Endometrial microvascular endothelial cells (primary cell): ENCODE data around the gene HS1BP3. TPM values are rescaled to one million over a fixed set of nuclear protein-coding genes. Genes with fewer than 3 reads are reported as not detected.

Experiments
- in situ Hi-C: cut with HindIII; loops from 2 replicates; pipeline ENCODE4 v1.10.0; 2017; ENCODE audit warnings: low sequenced_read_pairs, low pct_unique_long_range_greater_than_20kb; ENCODE audit errors: inconsistent ontology term
- total RNA-seq: library from RNA; depleted of rRNA; stranded (reverse); fragments of >200 nt; gene quantifications from one replicate; pipeline ENCODE4 v1.2.3, GENCODE V29; 2015; ENCODE audit errors: inconsistent ontology term

The HS1BP3 gene
- total RNA-seq, 1 donor from 2014 or later: 22.0 TPM

DNA sequence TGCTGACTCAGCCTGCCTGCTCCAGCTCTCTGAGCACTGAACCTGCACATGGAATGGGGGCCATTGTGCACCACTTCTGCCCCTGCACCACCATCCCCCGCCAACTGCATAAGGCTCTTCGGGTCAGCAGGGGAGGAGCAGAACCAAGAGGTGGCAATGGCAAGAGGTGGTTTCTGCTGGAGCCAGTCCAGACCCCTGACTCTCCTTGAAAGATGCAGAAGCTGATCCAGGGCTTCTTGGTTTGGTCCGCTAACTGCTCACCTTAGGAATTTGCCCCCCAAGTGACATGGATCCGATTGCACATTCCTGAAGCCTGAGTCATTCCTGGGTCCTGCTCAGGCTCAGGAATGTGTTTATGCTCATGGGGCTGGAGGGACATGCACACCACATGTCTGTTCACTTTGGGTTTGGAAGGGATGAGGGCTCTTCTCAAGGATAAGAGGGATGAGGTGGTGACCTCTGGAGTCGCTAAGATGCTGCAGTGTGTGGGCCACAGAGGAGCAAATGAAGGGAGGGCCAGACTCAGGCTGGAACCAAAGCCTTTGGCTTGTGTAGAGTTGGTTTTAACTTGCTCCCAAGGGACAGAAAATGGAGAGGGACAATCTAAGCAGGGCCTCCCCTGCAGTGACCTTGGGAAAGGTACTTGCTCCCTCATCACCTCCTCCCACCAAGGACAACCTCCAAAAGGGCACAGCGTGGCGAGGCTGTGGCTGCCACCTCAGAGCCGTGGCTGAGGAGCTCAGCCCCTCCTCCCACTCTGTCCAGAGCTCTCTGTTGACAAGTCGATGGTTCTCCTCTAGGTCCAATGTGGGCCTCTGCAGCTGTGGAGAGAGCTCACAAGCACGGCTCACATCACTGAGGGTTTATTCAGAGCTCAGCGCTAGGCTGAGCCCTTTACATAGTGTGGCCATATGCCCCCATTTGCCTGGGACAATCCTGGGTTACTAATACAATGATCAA lies 66.2 kb downstream of the HS1BP3 start:
- in situ Hi-C loops: no loop called here

DNA sequence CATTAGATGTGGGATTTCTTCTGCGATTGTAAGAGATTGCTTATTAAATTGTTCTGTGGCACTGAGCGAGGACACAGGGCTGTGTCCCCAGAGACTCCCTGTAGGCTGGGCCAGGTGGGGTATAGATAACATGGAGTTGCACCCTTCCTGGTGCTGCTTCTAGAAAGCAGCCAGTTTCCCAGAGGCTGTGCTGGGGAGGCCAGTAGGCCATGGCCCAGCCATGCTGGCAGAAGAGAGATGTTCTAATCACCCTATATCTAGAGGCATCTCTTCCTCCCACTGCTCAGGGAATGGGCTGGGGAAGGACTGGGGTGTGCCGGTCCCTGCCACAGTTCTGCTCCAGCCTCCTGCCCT lies 66.9 kb downstream of the HS1BP3 start:
- in situ Hi-C loops: no loop called here

DNA sequence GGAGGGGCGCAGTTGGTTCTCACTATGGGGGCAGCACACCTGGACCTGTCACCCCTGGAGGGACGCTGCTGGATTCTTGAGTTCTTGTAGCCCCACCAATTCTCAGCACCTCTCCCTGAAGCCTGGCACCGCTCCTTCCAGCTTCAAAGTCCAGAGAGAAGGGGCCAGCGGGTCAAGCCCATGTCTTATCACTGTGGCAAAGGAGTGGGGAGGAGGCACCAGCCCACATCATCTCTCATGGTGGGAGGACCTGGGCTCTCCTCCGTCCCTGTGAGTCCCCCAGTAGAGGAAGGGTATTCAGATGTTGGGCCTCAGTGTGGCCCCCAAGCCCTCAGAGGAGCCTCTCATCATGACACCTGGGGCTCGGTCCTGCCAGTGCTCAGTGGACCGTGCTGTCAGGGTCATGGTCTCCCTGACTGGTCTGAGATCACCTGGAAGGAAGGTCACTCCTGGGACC lies 67.4 kb downstream of the HS1BP3 start:
- in situ Hi-C loops: no loop called here

DNA sequence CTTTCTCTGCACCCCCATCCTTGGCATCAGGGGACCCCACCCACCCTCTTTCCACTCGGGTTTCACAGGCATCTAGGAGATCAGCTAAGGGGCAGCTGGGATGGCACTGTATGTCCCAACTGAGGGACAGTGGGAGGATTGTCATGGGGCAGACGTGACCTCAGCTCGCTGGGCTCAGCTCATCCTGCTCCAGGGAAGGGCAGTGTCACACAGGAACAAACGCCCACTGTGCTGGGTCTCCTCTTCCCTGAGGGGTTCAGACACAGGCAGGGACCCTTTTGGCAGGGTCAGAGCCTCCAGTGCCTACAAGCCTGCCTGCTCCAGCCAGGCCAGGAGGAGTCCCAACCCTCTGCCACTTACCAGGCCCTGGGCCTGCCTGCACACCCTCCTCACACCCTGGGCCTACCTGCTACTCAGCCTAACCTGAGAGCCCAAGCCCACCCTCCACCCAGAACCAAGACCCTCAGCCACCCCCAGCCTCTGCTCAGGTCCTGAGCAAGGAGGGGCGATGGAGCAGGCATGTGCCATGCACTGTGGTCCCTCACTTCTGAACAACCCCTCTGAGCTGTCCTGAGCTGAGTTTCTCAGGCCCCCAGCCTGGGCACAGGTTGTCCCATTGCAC lies 68.2 kb downstream of the HS1BP3 start:
- in situ Hi-C loops: no loop called here

DNA sequence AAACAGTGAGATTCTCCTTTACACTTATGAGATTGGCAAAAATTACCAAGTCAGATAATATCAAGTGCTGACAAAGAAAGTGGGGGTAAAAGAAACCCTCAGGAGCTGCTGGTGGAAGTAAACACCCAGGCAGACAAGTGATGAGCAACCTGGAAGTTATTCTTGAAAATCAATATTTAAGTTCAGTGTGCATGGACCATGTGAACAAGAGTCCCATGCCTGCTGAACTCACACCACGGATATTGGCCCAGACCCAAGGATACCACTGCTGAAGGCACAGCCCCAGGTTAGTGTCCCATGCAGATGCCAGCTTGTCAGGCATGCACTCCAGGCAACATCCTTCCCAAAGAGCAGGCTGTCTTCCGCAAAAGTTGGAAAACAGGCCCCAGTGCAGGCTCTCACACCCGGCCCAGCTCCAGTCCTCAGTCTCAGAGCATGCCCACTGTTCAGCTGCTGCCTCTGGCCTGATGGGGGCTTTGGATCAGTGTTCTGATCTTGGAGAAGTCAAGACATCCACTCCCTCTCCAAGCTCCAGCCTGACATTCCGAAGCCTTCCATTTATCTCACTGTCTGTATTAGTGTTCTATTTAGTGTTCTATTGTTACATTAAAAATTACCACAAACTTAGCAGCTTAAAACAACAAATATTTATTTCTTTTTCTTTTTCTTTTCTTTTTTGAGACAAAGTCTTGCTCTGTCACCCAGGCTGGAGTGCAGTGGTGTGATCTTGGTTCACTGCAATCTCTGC lies 70.0 kb downstream of the HS1BP3 start:
- in situ Hi-C loops: no loop called here

DNA sequence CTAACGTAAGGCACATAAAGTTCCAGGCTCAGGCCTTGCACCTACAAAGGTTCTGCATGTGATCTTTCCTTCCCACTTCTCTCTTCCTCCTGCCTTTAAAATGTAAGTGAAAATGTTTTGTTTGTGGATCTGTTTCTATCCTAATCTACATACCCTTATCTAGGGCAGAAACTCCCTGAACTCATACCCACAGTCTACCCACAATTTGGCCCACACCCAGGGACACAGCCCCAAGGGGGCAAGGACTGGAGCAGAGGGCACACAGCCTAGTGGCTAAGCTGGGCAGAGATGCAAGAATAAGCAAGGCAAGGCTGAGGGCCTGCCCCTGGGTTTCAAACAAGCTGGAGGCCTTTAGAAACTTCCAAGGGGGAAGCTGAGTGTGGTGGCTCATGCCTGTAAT lies 71.0 kb downstream of the HS1BP3 start:
- in situ Hi-C loops: loop anchor here (10.0 kb wide), 1 partner anchor 45 kb away; no protein-coding TSS in a partner anchor

DNA sequence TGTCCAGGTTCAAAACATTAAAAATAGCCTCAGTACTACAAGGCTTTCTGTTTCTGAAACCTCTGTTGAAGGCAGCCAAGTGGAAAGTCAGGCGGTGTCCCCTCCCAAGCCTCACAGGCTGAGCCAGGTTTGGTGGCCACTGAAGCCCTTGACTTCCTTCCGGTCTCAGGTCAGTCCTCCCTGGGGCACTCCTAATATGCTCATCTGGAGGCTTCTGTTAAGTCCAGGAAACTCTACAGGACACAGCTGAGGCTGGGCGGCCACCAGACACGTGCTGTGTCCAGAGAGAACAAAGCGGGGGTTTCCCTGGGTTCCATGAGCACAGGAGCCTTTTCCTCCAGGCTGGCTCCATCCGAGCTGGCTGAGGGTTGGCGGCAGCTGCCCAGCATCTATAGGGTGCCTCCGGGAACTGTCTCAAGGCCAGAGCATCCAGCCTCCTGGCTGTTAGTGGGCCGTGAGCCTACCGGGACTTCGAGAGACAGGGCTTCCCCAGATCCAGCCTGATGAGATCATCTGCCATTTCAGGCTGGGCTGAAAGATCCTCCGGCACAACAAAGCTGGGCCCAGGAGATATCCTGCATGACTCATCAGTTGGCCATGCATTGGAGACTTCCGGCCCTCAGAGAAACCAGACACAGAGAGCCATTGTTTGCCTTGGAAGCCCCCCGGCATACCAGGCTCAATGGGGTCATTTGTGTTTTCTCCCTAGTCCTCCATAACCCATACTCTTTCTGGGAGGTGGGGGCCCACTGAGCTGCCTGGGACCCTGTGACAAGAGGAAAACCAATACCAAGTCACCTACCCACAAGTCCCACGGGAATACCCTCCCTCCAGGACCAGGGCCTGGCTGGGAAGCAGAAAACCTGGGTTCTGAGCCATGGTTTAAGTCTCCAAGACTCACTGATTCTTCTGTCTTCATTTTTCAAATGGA lies 71.7 kb downstream of the HS1BP3 start:
- in situ Hi-C loops: loop anchor here (10.0 kb wide), 1 partner anchor 46 kb away; no protein-coding TSS in a partner anchor

DNA sequence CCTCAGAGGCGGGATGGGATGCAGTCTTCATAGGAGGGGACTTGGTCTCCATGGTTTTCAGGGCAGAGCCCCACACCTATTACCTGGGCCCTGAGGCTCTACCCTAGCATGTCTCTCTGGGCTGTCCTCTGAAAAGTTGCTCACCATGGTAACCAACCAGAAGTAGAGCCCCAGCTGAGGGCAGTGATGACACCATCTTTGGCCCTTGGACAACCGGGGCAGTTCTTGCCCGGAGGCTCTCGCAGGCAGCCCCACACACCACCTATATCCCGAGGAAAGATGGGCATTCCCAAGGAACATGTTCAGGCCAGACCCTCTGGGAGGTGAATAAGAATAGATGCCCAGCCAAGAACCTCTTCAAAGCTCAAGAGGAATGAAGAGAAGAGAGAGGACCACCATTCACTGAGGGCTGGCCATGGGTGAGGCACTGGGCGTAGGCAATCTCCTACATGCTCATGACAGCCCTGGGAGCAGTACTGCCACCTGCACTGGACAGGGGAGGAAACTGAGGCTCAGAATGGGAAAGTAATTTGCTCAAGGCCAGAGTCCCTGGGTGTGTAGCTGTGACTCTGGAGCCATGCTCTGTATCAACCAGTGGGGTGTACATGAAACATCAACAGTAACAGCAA lies 72.5 kb downstream of the HS1BP3 start:
- in situ Hi-C loops: loop anchor here (10.0 kb wide), 1 partner anchor 46 kb away; no protein-coding TSS in a partner anchor

DNA sequence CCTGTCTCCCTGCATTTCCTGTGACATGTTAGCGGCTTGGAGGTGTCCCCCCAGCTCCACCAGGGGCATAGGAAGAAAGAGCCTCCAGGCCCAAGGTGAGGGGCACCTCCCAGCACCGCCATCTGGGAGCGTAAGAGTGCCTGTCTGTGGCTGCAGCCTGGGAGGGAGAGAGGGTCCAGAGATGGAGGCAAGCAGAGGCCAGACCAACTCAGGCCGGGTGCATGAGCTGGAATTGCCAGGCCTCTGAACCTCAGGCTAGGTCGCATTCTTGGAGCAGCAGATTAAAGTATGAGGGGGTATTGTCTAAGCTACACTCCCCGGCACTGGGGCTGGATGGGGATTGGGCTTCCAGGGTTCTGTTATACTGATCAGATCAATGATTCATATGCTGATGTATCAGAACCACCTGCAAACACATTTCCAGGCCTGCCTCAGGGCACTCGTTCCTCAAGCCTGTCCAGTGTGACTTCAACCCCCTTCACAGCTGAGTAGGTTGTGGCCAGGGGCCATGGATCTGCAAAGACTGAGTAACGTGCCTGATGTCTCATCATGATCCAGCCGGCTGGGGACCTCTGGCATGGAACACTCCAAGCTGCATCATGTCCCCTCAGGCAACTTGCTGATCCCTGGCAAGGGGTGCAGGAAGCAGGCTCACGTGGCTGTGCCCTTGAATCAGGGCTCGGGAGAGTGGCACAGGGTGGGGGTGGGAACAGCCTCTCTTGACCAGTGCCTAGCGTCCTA lies 73.2 kb downstream of the HS1BP3 start:
- in situ Hi-C loops: loop anchor here (10.0 kb wide), 1 partner anchor 47 kb away; no protein-coding TSS in a partner anchor

DNA sequence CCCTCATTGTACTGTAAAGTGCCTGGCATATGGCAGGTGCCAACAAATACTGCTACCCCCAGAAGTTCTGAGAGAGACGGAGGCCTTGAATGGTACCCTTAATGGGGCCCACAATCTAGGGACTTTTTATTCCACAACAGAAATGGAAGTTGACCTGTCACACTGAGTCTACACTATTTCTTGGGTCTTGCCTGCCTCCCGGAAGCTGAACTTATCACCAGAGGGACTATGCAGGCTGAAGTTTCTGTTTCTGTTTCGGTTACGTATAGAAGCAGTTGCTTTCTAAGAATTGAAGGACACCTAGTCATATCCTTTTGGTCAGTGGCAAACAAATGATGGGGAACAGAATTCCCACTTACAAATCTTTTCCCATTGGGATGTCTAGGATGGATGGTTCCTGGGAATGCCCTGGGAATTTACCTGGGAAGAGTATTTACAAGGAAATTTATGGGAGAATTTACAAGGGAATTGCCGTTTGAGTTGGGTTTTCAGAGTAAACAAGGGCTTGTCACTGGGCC lies 74.2 kb downstream of the HS1BP3 start:
- in situ Hi-C loops: loop anchor here (10.0 kb wide), 1 partner anchor 48 kb away; no protein-coding TSS in a partner anchor

DNA sequence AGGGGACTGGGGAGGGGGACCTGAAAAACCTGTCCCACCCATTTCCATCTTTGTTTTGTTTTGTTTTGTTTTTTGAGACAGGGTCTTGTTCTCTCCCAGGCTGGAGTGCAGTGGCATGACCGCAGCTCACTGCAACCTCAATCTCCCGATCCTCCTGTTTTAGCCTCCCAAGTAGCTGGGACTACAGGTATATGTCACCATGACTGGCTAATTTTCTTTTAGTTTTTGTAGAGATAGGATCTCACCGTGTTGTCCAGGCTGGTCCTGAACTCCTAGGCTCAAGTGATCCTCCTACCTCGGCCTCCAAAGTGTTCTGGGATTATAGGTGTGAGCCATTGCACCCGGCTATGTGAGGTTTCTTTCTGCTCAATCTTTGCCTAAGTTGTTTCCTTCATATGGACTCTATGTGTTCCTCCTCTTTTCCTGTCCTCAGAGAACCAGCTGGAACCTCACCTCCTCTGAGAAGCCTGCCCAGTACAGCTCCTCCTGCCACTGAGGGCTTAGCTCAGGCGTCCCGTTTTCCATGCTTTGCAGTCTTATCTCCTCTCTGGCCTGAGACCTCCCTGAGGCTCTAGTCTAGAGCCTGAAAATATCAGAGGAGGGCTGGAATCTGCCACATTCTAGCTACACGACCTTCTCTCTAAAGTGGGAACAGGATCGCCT lies 74.8 kb downstream of the HS1BP3 start:
- in situ Hi-C loops: loop anchor here (10.0 kb wide), 1 partner anchor 49 kb away; no protein-coding TSS in a partner anchor

DNA sequence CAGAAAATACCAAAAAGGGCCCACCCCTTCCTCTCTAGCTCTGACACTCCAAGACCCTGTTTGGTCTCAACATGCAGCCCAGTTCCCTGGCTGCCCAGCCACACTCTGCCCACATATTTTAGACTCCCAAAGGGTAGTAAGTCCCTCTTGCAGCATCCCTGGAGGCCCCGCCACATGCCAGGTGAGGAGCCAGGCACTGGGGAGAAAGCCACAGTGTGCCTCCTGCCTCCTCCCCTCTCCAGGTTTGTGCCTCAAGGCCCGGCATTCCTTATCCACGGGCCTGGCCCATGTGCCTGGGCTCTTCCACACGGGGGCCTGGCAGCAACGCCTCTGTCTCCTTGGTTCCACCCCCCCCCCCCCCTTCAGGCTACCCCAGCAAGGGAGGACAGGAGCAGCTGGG lies 75.5 kb downstream of the HS1BP3 start:
- in situ Hi-C loops: loop anchor here (10.0 kb wide), 1 partner anchor 49 kb away; no protein-coding TSS in a partner anchor

DNA sequence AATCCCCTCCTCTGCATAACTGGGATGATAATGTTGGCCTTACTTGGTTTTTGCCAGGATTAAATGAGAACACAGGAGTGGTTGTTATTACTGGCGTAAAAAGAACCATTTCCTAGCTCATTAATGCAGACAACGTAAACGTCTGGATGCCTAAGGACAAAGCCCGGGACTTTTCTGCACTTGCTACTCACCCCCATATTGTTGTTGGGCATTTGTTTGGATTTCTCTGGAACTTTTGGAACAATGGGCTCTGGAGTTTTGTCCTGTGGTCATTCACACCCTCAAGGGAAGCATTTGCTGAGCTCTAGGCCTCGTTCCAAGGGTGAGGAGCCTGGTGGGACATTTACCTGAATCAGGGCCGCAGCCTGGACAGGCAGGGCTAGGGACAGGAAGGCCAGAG lies 76.0 kb downstream of the HS1BP3 start:
- in situ Hi-C loops: loop anchor here (10.0 kb wide), 1 partner anchor 50 kb away; no protein-coding TSS in a partner anchor

DNA sequence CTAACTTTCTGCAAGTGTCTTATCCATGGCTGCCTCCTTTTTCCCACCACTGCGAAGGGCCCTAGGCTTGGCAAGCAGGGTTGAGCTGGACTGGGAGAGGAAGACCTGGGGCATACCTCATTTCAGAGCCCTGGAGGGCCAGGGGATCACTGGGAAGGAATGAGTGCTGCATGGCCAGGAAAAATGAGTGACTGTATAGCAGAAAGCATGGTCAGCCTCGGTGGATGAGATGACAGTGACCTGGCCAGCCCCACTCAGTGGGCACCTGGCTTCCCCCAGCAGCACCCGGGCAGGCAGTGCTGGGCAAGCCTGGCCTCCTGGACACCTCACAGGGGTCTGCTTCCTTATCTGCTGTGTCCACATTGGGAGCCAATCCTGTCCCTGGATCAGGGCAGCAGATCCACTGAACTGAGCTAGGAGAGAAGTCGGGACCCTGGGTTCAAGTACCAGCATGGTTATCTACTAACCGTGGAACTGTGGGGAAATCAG lies 76.4 kb downstream of the HS1BP3 start:
- in situ Hi-C loops: loop anchor here (10.0 kb wide), 1 partner anchor 50 kb away; no protein-coding TSS in a partner anchor

DNA sequence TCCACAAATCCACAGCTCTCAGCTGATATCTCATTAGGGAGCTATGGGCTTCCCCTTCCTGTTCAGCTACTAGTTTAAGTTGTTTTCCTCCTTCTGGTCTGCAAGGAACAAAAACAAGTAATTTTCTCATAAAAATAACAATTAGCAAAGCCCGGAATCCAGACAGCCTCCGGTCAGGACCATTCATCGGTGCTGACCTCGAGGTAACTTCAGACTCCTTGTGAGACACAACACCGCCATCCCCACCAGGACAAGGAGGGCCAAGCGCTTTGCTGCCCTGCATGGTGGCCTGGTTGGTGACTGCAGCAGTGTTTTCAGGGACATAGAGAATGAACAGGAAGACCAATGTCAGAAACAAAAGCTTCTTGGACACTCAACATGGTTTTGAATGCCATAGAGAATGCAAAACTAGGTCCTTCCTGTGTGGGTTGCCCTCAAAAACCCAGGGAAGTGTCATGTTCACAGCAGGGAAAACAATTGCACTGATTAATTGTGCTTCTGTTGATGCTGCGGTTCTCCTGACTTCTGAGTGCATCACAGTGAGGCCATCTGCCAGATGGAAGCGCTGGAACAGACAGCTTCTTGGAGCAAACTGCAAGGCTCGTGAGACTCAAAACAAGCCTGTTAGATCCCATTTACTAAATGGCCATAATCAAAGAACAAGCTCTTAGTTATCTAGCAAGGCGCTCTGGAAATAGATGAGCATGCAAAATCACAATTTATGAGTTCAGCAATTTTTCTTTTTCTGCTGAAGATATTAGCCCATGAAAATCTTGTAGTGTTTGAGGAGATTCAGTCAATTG lies 77.1 kb downstream of the HS1BP3 start:
- in situ Hi-C loops: loop anchor here (10.0 kb wide), 1 partner anchor 51 kb away; no protein-coding TSS in a partner anchor
